HG03064 (cell line): ENCODE results near the gene SRRM3.
"Not testable (repeated sequence)": the region's sequence is repeated elsewhere in the genome, so short reads cannot be mapped to it uniquely, and the experiment has no call there.

Experiments
- ATAC-seq: cut with Tn5 transposase; IDR thresholded peaks from one replicate; pipeline ENCODE4 v1.9.1; 2021; ENCODE audit warnings: low read depth; ENCODE audit not compliant: unreplicated experiment

The SRRM3 gene

GRCh38 chr7:76185187-76185896 lies 16.4 kb upstream of the SRRM3 start:
- ATAC-seq, result no peak

- no peak for ATAC-seq
Measured at GRCh38 chr7:76187272-76187671, 14.4 kb upstream of the SRRM3 start.

DNA sequence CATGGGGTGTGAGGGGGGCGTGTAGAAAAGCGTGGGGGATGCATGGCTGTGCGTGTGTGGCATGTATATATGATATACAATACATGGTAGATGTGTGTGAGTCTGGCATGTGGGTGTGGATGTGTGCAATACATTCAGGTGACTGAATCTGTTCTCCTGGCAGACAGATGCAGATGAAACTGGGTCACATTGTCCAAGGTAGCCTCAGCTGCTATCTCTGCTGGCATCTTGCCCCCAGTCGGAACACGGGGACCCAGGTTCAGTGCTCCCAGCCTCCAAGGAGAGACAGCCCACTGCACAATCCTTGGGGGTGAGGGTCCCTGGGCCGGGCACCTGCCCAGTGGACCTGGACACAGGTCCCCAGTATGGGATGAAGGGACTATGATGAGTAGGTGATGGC lies 12.4 kb upstream of the SRRM3 start:
- no peak for ATAC-seq

GRCh38 chr7:76191783-76192240 lies 9.9 kb upstream of the SRRM3 start:
- no peak for ATAC-seq

GRCh38 chr7:76193466-76193865 lies 8.2 kb upstream of the SRRM3 start:
- no peak for ATAC-seq

DNA sequence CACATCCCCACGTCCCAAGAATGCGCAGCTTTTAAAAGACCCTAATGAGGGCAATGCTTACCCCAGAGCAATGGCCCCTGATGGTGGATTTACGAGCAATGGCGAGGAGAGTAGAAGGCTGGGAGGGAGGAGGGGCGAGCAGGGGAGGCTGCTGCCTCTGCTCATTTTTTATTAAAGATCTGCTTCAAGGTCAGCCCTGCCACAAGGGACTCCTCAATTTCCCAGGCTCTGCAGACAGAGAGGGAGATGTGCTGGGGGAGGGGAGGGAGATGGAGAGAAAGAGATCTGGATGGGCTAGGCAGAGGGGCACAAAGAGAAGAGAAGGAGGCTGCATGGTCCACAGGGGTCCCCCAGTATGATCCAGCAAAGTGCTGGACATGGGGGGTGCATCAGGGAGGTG lies 7.8 kb upstream of the SRRM3 start:
- no peak for ATAC-seq

GRCh38 chr7:76196786-76197185 lies 4.9 kb upstream of the SRRM3 start:
- no peak for ATAC-seq

GRCh38 chr7:76198202-76198601 lies 3.5 kb upstream of the SRRM3 start:
- no peak for ATAC-seq

- ATAC-seq, result no peak
Measured at GRCh38 chr7:76202666-76203030, 952 bp downstream of the SRRM3 start.

GRCh38 chr7:76204147-76204546 lies 2.5 kb downstream of the SRRM3 start:
- no peak for ATAC-seq

- no peak for ATAC-seq
Measured at GRCh38 chr7:76206633-76207032, 4.9 kb downstream of the SRRM3 start.

DNA sequence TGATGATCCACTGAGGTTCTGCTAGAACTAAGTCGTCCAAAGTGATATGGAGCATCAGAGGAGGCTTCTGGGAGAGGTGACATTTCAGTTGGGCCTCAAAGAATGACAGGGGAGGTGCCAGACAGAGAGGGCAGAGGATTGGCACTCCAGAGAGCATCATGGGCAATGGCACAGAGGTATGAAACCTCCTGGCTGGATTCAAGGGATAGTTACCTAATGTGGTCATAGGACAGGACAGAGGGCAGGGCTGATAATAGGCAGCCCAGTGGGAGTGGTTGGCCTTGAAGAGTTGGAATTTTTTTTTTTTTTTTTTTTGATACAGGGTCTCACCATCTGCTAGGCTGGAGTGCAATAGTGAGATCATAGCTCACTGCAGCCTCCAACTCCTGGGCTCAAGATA lies 7.6 kb downstream of the SRRM3 start:
- no peak for ATAC-seq

DNA sequence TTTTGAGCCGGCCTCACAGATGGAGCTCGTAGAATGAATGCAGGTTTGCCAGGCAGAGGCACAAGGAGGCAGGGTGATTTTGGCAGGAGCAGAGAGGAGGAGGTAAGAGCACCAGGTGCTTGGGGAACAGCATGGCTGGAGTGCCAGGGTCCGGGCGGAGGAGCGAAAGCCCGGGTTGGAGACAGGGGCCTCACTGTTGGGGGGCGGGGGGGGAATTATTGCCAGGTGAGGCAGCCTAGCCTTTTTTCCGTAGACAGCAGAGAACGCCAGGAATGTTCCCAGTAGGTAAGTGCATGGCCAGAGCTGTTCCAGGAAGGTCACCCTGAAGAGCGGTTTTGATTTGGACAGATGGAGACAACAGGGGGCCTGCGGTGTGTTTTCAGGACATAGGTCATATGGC lies 9.5 kb downstream of the SRRM3 start:
- ATAC-seq, result no peak

DNA sequence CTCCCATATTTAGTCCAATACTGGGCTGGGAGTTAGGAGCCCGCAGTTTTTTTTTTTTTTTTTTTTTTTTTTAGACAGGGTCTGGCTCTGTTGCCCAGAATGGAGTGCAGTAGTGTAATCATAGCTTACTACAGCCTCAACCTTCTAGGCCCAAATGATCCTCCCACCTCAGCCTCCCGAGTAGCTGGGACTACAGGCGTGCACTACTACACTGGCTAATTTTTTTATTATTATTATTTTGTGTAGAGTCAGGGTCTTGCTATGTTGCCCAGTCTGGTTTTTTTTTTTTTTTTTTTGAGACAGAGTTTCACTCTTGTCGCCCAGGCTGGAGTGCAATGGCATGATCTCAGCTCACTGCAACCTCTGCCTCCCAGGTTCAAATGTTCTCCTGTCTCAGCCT lies 13.7 kb downstream of the SRRM3 start:
- ATAC-seq, result not testable (repeated sequence)

DNA sequence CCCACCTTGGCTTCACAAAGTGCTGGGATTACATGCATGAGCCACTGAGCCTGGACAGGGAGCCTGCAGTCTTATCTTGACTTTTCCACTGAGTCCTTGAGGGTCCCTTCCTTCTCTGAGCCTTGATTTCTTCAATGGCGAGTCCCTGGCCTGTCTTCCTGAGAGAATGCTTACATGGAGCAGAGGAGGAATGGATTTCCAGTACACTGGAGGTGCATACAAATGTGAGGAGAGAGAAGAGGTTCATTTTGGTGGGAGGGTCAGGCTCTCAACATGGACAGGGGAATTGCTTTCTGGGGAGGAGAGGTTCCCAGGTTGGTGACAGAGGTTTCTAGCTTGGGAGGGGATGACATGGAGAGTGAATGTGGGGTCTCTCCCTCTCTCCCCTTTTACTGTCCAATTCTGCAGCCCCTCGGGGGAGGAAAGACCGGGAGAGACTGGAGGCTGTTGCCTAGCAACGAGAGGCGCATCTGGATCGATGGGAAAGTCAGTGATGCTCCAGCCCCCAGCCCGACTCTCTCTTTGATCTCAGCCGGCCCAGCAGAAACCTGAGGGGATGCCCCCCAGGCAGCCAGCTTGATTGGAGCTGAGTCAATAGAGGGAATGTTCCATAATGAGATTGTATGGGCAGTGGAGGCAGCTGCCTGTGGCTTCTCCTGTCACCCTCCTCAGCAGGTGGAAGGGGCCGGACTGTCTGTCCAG lies 14.8 kb downstream of the SRRM3 start:
- no peak for ATAC-seq

- no peak for ATAC-seq
Measured at GRCh38 chr7:76217942-76218566, 16.4 kb downstream of the SRRM3 start.

- ATAC-seq, result no peak
Measured at GRCh38 chr7:76220185-76221057, 18.7 kb downstream of the SRRM3 start.

GRCh38 chr7:76222333-76222732 lies 20.6 kb downstream of the SRRM3 start:
- no peak for ATAC-seq

GRCh38 chr7:76222839-76223238 lies 21.1 kb downstream of the SRRM3 start:
- ATAC-seq, result no peak

GRCh38 chr7:76223286-76223972 lies 21.7 kb downstream of the SRRM3 start:
- ATAC-seq, result no peak
